Stomach (tissue), 9 donors: Measurements from ENCODE around the gene CD200R1L. TPM values are rescaled to one million over a fixed set of nuclear protein-coding genes. Genes with fewer than 3 reads are reported as not detected.

ENCODE experiments used
- DNase-seq, 2 donors: peaks; one replicate each; pipeline versions ENCODE4 v3.0.0 to v3.0.0-alpha.2; 2013 to 2019
- H3K27ac ChIP-seq, 5 donors: fragments of 200-600 bp in 4 of 5; sonication (generic) in 4 of 5; one replicate each; pipeline ENCODE4 v1.5.1; 2013 to 2019; ENCODE audit warnings: mild to moderate bottlenecking in 1 of 5, moderate library complexity in 1 of 5
- H3K27me3 ChIP-seq, 3 donors: fragments of 200-600 bp; sonication (generic); one replicate each; pipeline ENCODE4 v1.5.1; 2017 to 2019; ENCODE audit warnings: mixed run types in 1 of 3
- H3K36me3 ChIP-seq, 4 donors: fragments of 200-600 bp; sonication (generic); 1 replicate in 3 of 4; 2 replicates in 1 of 4; pipeline ENCODE4 v1.5.1; 2016 to 2019
- H3K4me1 ChIP-seq, 4 donors: fragments of 200-600 bp; sonication (generic); one replicate each; pipeline ENCODE4 v1.5.1; 2016 to 2019
- H3K4me3 ChIP-seq, 4 donors: fragments of 200-600 bp; sonication (generic) in 3 of 4; one replicate each; pipeline ENCODE4 v1.5.1; 2016 to 2019; ENCODE audit warnings: mild to moderate bottlenecking in 1 of 4
- H3K9me3 ChIP-seq, 4 donors: fragments of 200-600 bp; sonication (generic); one replicate each; pipeline ENCODE4 v1.5.1; 2016 to 2019
- EP300 ChIP-seq: sonication (generic); formaldehyde crosslinking; IDR thresholded peaks from one replicate; pipeline ENCODE4 v1.6.1; 2017; ENCODE audit warnings: antibody characterized with exemption
- POLR2A ChIP-seq, 4 donors: fragments of 450-650 bp; IDR thresholded peaks; one replicate each; pipeline ENCODE4 v1.6.1; 2016; ENCODE audit warnings: antibody characterized with exemption in 4 of 4, control low read depth in 2 of 4, mild to moderate bottlenecking in 1 of 4, moderate library complexity in 1 of 4
- POLR2AphosphoS5 ChIP-seq, 3 donors: sonication (generic); formaldehyde crosslinking; IDR thresholded peaks; one replicate each; pipeline ENCODE4 v1.6.1; 2016; ENCODE audit warnings: antibody characterized with exemption in 3 of 3
- whole genome bisulfite sequencing, 5 donors: extraction: QIAGEN DNeasy Blood & Tissue Kit in 3 of 5; methylation state at CpG; one replicate each; pipeline versions ENCODE4 v1.1.5 to v1.1.7; 2013 to 2018; 5-methylcytosine and 5-hydroxymethylcytosine counted together
- intact Hi-C: fragments of 100-400 bp; cut with DNase I; formaldehyde crosslinking; loops from one replicate; pipeline ENCODE4 v1.15.1; 2023; ENCODE audit warnings: low total_unique reads
- polyA plus RNA-seq, 3 donors: library from polyadenylated mRNA; stranded (reverse); fragments of 200-250 nt; gene quantifications; one replicate each; pipeline ENCODE4 v1.2.3, GENCODE V29; 2013
- total RNA-seq, 5 donors: library from RNA; depleted of rRNA; stranded (reverse); fragments of >200 nt; gene quantifications; one replicate each; pipeline versions ENCODE4 v1.1.0 to v1.2.3, GENCODE V29; 2014 to 2016
- TF ChIP-seq, protein P1 (sequence below), 7 experiments: fragments of 450-650 bp in 4 of 7; fragments of 200-600 bp in 3 of 7; sonication (generic) in 3 of 7; IDR thresholded peaks; one replicate each; pipeline ENCODE4 v1.5.1; 2016 to 2019; ENCODE audit warnings: antibody characterized with exemption in 7 of 7, control low read depth in 2 of 7, mild to moderate bottlenecking in 1 of 7
- donor health status: healthy with polysubstance abuse.
- donor health status: Bipolar disorder and iron deficiency.
- donor health status: healthy.

Gene CD200R1L
- total and polyA plus RNA-seq, 8 donors = not detected

DNA sequence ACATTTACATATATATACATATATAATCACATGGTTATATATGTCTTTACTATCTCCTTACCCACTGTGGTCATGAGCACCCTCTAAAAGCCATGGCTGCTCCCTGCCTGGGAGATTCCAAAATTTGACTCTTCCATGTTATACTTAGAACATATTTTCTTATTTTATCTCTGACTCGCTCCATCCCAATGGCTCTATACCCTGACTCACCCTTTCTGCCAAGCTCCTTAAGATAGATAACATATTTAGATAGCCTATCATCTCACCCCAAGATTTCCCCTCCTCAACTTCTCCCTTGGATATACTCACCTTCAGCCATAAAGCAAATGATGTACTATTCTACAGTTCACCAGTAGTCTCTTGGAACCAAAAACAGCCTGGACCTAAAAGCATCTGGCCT is 65.1 kb downstream of the CD200R1L start:
- 67 to 91% (median 89%) methylated on average over 1 of the region's 1 CpG for WGBS, 5 donors
- intact Hi-C loops = no loop called here

GRCh38 chr3:112779558-112780480 is 66.8 kb downstream of the CD200R1L start:
- TF ChIP-seq POLR2A (IDR thresholded peaks at IDR 0.05) (no peak), EP300 (no peak), POLR2AphosphoS5 (IDR thresholded peaks at IDR 0.05) (no peak)
- TF ChIP-seq, protein P1, sequence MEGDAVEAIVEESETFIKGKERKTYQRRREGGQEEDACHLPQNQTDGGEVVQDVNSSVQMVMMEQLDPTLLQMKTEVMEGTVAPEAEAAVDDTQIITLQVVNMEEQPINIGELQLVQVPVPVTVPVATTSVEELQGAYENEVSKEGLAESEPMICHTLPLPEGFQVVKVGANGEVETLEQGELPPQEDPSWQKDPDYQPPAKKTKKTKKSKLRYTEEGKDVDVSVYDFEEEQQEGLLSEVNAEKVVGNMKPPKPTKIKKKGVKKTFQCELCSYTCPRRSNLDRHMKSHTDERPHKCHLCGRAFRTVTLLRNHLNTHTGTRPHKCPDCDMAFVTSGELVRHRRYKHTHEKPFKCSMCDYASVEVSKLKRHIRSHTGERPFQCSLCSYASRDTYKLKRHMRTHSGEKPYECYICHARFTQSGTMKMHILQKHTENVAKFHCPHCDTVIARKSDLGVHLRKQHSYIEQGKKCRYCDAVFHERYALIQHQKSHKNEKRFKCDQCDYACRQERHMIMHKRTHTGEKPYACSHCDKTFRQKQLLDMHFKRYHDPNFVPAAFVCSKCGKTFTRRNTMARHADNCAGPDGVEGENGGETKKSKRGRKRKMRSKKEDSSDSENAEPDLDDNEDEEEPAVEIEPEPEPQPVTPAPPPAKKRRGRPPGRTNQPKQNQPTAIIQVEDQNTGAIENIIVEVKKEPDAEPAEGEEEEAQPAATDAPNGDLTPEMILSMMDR (IDR thresholded peaks at IDR 0.05) = no peak
- Histone ChIP-seq H3K36me3 (no peaks in the 10 kb centered on the region), H3K27me3 (no peaks in the 10 kb centered on the region), H3K4me3 (no peak overlapping the region), H3K27ac (peak overlapping the region in 4 of 5 donors; percentile 3 to 68 (median 36)), H3K9me3 (no peaks in the 10 kb centered on the region), H3K4me1 (peaks cover 0 to 37% (median 2%) of the 10 kb centered on the region in 4 donors)
- 45 to 57% (median 53%) methylated on average over 3 of the region's 3 CpGs for WGBS, 5 donors
- intact Hi-C loops = no loop called here
- DNase-seq = no peak

More for the DNA sequence above, 65.1 kb downstream of the CD200R1L start:
- TF ChIP-seq POLR2AphosphoS5 (IDR thresholded peaks at IDR 0.05) = no peak
- TF ChIP-seq, protein P1 (IDR thresholded peaks at IDR 0.05) = no peak
- no peak for TF ChIP-seq POLR2A (IDR thresholded peaks at IDR 0.05)
- TF ChIP-seq EP300 = no peak
- no peak overlapping the region for H3K4me3 ChIP-seq
- H3K36me3 ChIP-seq = no peaks in the 10 kb centered on the region
- no peak for DNase-seq
- H3K27me3 ChIP-seq = no peaks in the 10 kb centered on the region
- H3K4me1 ChIP-seq = peaks cover 0 to 37% (median 2%) of the 10 kb centered on the region in 4 donors
- H3K27ac ChIP-seq = no peak overlapping the region
- no peaks in the 10 kb centered on the region for H3K9me3 ChIP-seq

DNA sequence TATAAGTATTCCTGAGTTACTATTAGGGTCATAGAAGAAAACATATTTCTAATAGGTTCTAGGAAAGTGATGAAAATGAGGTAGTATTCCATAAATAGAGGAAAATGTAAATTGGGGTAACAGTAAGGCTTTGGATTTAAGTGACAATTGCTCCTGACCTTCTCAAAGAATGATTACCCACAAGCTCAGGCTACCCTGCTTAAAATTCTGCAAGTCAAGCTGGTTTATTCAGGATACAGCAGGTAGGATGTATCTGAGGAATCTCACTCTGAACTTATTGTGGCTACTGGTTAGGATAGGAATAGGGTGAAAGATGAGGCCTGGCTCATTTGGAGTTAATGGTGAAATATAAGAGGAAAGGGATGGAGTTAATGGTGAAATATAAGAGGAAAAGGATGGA is 67.7 kb downstream of the CD200R1L start:
- peaks cover 0 to 45% (median 2%) of the 10 kb centered on the region in 4 donors for H3K4me1 ChIP-seq
- no peak overlapping the region for H3K4me3 ChIP-seq
- no peak for DNase-seq
- TF ChIP-seq, protein P1 (IDR thresholded peaks at IDR 0.05) = no peak
- TF ChIP-seq POLR2AphosphoS5 (IDR thresholded peaks at IDR 0.05) = no peak
- no peak for TF ChIP-seq POLR2A (IDR thresholded peaks at IDR 0.05)
- no peak for TF ChIP-seq EP300
- no peaks in the 10 kb centered on the region for H3K36me3 ChIP-seq
- peak overlapping the region in 1 of 5 donors; percentile 49 for H3K27ac ChIP-seq
- no peaks in the 10 kb centered on the region for H3K9me3 ChIP-seq
- intact Hi-C loops = no loop called here
- no peaks in the 10 kb centered on the region for H3K27me3 ChIP-seq

DNA sequence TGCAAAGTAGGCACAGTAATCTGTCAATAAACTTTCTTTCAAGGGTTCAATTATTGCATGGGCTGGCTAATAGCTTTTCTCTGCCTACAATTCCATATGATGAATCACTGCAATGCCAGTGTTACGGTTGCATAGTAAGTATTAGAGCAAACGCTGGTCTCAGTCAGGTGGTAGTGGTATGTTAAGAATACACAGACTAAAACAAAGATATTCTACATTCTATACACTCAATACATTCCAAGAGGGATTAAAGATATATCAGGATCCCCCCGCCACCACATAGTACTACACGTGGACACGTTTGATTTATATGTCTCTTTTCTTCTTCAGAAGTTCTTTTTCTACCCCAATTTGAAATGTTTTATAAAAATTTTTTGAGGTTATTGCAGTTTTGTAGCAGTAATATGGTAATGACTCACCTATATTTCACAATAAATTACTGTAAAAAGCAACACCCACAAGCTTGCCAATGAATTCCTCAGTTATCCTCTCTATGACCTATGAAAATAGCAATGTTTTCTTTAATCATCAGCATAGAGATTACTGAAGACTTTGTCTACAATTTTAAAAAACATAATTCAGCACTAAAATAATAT is 68.2 kb downstream of the CD200R1L start:
- no peaks in the 10 kb centered on the region for H3K36me3 ChIP-seq
- 79 to 92% (median 84%) methylated on average over 5 of the region's 5 CpGs for WGBS, 5 donors
- DNase-seq = no peak
- H3K27me3 ChIP-seq = no peaks in the 10 kb centered on the region
- intact Hi-C loops = no loop called here
- no peak overlapping the region for H3K4me3 ChIP-seq
- H3K9me3 ChIP-seq = no peaks in the 10 kb centered on the region
- peaks cover 0 to 50% (median 2%) of the 10 kb centered on the region in 4 donors for H3K4me1 ChIP-seq
- H3K27ac ChIP-seq = peak overlapping the region in 1 of 5 donors; percentile 16
- TF ChIP-seq POLR2A (IDR thresholded peaks at IDR 0.05) (no peak), EP300 (no peak), POLR2AphosphoS5 (IDR thresholded peaks at IDR 0.05) (no peak)
- TF ChIP-seq, protein P1 (IDR thresholded peaks at IDR 0.05) = no peak
